GM12873 (cell line): ENCODE measurements around the gene SLC23A2.

Experiments used
- CTCF ChIP-seq: IDR thresholded peaks from 2 replicates; pipeline ENCODE4 v1.5.1; 2012; ENCODE audit warnings: low read depth, mild to moderate bottlenecking, moderate library complexity, low read length, control low read depth; ENCODE audit not compliant: insufficient read depth; ENCODE audit errors: missing control alignments

The SLC23A2 gene

DNA sequence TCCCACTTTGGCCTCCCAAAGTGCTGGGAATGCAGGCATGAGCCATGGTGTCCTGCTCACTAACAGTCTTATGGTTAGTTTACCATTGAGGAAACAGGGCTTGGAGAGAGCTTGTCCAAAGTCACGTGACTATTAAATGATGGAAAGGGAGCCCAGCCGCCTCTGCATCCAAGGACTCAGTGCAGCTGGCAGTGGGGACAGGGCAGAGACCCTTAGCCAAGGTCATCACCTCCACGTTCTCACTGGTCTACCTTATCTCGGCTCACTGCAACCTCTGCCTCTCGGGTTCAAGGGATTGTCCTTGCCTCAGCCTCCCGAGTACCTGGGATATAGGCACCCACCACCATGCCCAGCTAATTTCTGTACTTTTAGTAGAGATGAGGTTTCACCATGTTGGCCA lies 109.3 kb downstream of the SLC23A2 start:
- TF ChIP-seq CTCF = no peak

DNA sequence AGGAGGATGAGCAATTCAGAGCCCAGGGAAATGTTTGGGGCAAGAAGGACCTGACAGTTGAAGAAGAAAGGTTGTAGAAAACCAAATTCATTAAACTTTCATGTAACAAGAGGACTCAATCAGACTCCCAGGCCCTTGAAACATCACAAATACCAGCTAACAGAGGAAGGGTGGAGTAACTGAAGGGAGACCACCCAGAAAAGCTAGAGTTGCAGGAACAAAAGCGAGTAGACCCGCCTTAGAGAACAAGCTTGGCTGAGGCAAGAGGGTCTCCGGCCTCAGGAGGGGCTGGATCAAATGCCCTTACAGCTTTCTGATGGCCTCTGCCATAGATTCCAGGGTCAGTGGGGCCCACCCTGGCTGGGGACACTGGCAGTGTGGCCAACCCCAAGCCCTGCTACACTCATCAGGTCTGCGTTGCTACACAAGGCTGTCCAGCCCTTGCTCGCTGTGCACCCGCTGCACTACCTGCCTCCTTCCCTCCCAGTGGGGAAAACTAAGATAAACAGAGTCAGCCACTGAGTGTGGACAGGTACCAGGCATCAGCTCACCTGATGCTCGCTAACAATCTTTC lies 110.0 kb downstream of the SLC23A2 start:
- no peak for TF ChIP-seq CTCF

- TF ChIP-seq CTCF = no peak
Observed at GRCh38 chr20:4889446-4889845, 111.9 kb downstream of the SLC23A2 start.

DNA sequence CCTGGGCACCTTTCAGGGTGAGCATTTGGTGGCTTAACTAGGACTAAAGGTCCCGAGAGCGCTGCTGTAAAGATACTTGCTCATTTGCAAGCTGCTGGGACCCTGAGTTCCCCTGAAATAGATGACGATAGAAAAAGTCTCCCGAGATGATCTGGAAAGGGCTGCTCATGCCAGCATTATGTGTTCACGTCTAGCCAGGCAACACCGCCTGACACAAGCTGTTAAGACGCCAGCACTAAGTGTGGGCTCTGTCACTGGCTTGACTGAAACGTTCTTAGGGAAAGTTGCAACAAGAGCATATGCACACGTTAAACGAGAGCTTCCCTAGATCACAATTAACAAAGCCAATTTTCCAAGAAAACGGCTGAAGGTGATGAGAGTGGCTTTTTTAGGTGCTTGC lies 113.7 kb downstream of the SLC23A2 start:
- no peak for TF ChIP-seq CTCF

GRCh38 chr20:4886771-4887527 lies 114.4 kb downstream of the SLC23A2 start:
- TF ChIP-seq CTCF = no peak

DNA sequence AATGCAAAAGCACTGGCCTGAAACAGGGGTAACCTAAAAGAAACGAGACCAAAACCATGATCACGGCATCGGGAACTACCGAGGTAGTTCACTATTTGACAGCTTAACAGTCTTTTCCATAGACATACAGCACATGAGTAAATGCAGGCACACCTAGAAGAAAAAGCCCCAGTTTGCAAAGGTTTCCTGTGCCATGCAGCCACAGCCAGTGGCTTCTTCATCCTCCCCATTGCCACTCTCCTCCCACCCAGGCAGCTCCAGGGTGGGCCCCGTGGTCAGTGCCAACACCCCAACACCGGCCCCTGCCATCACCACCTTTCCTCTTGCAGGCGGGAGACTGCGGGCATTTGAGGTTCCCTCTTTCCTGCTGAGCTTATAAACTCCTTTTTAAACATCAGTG lies 115.4 kb downstream of the SLC23A2 start:
- TF ChIP-seq CTCF = no peak

DNA sequence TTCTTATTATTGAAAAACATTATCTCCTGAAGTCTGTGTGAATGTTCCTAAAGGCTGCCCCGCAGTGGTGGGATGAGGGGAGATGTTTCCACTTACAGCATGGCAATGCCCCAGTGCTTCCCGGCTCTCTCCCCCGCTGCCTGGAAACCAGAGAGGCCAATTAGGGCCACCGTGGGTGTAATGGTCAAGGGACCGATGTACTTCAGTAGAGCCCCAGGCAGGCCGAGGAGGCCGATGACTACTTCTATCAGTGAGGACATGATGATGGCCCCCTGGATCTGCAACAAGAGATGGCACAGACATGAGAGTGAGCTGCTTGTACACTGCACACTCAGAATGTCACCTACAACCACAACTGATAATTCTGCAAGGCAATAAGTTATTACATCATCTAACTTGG lies 117.8 kb downstream of the SLC23A2 start:
- TF ChIP-seq CTCF = no peak
